DMS53 treated with DMSO at 0.1 percent for 48 hours (cell line): ENCODE measurements around the gene LRFN4.
A peak's percentile ranks its signal among the peaks of the same experiment; 100 is the strongest.
"Not testable (repeated sequence)": the region's sequence is repeated elsewhere in the genome, so short reads cannot be mapped to it uniquely, and the experiment has no call there.

ENCODE experiments used
- DNase-seq: peaks from one replicate; lab custom pipeline; 2025; ENCODE audit not compliant: unreplicated experiment; lab: John Stamatoyannopoulos, UW

The LRFN4 gene

DNA sequence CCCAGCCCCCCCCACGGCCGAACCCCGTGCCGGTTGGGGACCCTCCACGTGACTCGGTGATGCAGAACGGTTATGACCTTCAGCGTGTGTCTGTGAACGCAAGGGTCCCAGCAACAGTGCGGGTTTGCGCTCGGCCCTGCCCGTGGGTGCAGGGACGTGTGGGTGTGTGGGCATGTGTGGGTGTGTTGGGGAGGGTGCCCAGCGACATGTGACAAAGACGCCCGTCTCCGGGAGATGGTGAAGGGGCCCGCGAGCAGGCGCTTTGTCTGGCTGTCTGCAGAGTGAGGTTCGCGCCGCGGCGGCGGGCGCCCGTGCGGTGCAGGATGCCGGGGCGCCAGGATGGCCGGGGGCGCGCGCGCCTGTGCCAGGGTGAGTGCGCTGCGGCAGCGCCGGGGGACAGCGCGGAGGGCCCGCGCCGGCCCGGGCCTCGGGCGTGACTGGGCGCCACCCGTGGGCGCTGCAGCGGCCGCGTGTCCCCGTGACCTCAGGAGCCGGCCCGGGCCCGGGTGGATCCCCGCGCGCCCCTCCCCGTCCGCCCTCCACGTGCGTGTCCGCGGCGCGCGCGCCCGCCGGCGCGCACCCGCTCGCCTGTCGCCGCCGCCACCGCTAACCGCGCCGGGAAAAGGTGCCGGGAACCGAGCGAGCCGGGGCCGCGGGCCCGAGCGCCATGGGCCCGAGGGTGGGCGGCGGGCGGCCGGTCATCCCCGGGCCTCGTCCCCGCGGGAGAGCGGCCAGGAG, at the start of gene LRFN4:
LRFN4 (plus strand) TSS at position 569 of the 738 bp plus-strand sequence. CDS start 681 bp downstream, outside the sequence.
- DNase-seq: peak; percentile 42

DNA sequence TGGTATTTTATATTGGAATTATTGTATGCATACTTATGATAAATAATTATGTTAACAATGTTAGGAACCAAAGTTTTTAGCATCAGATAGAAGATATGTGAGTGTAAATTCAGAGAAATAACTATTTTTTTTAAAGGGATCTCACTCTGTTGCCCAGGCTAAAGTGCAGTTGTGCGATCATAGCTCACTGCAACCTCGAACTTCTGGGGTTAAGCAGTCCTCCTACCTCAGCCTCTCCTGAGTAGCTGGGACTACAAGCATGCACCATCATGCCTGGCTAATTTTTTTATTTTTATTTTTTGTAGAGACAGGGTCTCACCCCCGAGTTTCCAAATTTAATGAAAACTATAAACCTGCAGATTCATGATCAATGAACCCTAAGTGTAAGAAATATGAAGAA, 47.3 kb upstream of the LRFN4 start:
- DNase-seq: no peak

DNA sequence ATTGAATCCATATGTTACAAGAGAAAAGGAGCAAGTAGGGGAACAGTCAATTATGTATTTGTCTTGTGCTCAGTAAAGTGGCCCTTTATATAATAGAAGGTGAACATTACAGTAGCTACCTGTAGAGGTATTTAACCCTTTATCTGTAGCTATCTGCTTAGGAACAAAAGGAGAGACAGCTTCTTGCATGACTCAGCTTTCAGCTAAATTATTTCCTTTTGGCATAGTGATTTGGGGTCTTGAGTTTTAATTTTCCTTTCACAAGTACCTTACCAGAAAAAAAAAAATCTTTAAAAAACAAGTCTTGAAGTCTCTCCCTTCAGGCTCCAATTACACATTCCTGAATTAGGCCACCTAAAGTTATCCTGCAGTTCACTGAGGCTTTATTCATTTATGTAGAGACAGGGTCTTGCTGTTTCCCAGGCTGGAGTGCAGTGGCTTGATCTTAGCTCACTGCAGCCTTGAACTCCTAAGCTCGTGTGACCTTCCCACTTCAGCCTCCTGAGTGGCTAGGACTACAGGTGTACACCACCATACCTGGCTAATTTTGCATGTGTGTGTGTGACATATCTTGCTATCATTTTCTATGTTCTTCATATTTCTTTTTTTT, 46.2 kb upstream of the LRFN4 start:
- DNase-seq: no peak

DNA sequence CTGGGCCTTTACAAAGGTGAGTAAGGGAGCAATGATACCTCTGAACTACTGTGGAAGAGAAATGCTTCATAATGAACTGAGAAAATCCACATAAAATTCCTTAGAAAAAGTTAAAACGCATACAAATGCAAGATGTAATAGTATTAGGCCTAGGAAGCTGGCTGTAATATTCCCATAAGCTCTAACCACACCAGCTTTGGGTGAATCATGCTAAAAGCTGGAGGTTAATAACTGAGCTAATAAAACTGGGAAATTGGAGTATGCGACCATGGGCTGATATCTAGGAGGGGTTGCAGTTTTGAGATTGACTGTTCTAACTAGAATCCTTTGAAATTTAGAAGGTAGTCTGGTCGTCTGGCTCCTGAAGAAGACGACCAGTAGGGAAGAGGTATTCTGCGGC, 42.2 kb upstream of the LRFN4 start:
- DNase-seq: no peak

DNA sequence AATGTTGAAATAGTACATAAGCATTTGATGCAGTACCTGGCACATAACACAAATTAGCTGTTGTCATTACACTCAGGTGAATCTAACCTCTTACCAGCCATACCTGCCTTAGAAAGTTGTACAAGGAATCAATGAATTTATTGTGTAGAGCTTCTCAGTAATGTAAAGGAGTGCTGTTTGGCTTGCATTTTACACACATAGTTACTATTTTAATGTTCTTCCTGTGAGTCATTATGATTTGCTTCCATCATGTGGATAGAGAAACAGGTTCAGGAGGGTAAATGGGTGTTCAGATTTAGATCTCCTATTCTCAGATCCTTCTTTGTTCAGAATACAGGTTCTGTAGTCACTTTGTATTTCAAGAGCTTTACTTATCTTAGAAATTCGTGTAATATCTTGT, 41.2 kb upstream of the LRFN4 start:
- no peak for DNase-seq

DNA sequence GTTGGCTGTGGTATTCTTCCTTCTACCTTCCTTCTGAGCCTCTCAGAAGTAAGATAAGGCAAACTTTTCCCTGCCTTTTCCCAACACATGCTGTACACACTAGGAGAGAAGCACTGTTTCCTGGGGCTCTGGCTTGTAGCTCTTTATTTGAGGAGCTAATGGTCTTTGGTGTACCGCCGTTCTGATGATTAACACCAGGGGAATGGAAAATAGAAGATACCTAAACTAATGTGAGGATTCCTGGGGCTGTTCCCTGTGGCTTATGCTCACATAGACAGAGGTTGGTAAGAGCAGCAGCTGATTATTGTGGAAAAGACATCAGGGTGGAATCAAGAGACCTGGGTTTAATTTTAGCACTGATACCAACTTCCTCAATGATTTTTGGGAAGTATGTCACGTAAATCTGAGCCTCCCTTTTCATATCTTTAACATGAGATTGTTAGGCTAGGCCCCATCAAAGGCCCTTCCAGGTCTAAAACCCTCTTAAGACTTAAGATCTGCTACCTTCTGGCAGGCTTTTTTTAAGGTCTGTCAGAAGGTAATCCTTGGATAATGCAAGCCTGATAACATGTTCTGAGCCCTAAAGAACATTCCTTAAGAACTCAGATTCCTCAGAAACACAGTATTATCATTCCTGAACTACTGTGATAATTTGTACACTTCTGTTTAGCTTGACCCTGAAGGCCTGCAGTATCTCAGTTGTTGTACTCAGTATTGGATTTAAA, 38.5 kb upstream of the LRFN4 start:
- no peak for DNase-seq

DNA sequence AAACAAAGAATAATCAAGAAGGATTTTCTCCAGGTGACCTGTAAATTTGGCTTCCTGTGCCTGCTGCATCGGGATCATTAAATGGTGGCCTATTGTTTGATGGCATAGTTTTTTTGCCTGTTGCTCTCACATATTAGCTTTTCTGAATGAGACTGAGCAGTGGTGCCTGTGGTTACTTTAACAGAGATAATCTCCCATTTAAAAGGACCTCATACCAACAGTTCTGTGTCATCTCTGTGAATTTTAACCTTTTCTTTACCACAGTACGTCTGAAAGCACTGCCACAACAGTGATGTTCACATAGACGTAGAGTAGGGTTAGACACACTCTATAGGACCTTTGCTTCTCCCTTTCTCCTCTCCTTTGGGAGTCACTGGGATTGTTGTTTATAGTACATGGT, 36.5 kb upstream of the LRFN4 start:
- no peak for DNase-seq

DNA sequence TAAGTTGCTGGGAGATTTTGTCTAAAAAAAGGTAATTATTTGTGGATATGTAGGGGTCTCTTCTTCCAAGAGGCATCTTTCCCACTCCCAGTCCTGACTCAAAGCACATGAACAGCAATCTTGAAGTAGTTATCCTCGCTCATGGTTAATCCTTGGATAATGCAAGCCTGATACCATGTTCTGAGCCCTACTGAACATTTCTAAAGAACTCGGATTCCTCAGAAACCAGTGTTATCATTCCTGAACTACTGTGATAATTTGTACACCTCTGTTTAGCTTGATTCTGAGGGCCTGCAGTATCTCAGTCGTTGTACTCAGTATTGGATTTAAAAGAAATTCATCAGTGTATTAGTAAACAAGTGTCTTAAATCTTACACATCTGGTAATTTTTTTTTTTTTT, 36.0 kb upstream of the LRFN4 start:
- no peak for DNase-seq

DNA sequence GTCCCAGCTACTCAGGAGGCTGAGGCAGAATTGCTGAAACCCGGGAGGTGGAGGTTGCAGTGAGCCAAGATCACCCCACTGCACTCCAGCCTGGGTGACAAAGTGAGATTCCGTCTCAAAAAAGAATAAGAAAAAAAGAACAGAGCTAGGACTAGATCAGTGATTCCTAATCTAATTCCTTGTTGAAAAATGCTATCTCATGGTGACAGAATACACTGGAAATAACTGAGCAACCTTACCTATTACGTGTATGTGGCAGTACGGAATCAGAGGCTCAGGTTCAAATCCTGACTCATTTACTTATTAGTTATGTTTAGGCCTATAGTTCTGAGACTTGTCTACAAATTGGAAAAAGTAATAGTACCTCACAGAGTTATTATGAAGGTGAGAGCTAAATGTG, 33.2 kb upstream of the LRFN4 start:
- DNase-seq: no peak

DNA sequence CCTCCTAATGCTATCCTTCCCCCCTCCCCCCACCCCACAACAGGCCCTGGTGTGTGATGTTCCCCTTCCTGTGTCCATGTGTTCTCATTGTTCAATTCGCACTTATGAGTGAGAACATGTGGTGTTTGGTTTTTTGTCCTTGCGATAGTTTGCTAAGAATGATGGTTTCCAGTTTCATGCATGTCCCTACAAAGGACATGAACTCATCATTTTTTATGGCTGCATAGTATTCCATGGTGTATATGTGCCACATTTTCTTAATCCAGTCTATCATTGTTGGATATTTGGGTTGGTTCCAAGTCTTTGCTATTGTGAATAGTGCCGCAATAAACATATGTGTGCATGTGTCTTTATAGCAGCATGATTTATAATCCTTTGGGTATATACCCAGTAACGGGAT, 32.3 kb upstream of the LRFN4 start:
- DNase-seq: not testable (repeated sequence)

DNA sequence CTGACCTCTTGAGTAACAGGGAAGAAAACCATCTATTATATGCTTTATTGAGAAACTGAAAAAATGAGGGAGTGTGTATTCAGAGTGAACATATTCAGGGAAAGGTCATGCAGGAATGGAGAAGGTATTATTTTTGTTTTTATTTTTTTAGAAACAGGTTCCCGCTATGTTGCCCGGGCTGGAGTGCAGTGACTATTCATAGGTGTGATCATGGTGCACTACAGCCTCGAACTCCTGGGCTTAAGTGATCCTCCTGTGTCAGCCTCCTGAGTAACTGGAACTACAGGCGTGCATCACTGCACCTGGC, 22.4 kb upstream of the LRFN4 start:
- DNase-seq: no peak

DNA sequence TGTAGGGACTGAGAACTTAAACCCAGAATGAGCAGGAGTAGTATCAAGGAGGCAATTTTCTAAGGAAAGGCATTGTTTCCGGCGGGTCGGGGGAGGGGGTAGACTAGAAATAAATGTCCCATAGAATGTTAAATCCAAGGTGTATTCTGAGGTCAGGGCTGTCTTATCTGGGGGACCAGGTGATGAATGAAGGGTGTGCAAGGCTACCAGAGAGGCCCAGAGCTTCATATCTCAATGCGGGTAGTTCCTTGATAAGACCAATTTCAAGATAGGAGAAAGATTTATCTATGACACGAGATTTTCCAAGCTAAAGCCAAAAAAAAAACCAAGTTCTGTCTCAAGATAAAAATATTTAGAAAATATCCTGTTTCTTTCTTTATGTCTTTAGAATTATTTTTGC, 21.9 kb upstream of the LRFN4 start:
- no peak for DNase-seq

DNA sequence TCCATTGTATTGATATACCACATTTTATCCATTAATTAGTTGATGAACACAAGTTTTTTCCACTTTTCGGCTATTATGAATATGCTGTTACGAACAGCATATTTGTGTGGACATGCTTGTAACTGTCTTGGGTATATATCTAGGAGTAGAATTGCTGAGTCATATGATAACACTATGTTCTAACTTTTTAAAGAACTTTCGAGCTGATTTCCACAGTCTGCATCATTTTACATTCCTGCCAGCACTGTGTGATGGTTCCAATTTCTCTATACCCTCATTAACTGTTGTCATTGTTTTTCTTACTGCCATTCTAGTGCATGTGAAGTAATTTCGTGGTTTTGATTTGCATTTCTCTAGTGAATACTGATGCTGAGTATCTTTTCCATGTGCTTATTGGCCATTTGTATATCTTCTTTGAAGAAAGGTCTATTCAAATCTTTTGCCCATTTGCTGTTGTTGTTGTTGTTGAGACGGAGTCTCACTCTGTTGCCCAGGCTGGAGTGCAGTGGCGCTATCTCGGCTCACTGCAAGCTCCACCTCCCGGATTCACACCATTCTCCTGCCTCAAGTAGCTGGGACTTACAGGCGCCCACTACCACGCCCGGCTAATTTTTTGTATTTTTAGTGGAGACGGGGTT, 21.0 kb upstream of the LRFN4 start:
- no peak for DNase-seq

DNA sequence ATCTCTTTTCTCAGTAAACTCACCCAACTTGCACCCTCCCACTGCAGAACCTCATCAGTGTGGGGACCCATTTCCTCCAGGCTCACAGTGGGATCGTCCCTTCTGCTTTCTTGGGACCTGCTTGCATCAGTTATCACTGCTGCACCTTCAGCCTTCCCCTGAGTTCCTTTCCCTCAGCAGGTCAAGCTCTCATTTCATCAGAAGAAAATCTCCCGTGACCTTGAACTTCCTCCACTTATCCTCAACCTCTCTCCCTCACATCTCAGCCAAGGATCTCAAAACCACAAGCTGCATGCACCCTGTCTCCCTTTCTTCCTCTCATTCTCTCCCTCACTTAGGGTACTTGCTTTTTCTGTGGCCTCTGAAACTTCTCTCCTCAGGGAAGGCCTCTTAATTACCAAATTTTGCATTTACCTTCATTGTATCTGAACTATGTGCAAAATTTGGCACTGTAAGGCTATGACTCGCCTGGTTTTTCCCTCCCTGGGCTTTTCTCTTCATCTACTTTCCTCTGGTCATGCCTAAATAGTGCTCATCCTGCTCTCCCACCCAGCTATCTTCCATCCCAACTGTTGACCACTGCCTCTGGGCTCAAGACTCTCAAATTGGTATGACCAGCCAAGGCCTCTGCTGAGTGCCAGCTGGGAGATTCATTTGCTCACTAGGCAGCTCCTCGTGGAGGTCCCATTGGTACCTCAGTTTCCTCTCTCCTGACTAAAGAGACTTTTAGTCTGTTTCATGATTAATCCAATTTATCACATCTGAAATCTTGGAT, 16.4 kb upstream of the LRFN4 start:
- DNase-seq: no peak

DNA sequence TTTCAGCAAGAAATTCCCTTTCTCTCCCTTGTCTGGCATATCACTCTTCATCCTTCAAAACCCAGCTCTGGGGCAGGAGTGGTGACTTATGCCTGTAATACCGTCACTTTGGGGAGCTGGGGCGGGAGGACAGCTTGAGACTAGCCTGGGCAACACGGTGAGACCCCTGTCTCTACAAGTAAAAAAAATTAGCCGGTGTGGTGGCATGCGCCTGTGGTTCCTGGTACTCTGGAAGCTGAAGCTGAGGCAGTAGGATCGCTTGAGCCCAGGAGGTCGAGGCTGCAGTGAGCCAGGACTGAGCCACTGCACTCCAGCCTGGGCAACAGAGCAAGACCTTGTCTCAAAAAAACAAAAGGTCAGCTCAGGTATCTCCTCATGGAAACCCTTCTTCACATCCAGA, 15.0 kb upstream of the LRFN4 start:
- no peak for DNase-seq

DNA sequence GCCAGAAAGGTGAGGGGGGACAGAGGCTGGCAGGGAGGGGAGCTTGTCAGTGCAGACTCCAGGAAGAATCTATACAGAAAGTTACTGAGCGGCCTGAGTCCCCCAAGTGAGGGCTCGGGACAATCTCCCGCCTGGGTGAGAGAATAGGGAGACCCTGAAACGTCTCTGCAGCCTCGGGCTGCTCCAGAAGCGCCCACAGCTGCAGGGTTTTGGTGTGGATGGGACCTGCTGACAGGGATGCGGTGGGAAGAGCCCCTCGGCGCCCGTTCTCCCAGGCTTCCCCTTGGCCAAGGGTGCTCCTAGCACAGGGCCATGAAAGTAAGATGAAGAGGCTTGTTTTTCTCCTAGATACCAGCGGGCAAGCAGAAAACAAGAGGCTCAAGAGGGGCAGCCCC, 14.4 kb upstream of the LRFN4 start:
- DNase-seq: no peak

DNA sequence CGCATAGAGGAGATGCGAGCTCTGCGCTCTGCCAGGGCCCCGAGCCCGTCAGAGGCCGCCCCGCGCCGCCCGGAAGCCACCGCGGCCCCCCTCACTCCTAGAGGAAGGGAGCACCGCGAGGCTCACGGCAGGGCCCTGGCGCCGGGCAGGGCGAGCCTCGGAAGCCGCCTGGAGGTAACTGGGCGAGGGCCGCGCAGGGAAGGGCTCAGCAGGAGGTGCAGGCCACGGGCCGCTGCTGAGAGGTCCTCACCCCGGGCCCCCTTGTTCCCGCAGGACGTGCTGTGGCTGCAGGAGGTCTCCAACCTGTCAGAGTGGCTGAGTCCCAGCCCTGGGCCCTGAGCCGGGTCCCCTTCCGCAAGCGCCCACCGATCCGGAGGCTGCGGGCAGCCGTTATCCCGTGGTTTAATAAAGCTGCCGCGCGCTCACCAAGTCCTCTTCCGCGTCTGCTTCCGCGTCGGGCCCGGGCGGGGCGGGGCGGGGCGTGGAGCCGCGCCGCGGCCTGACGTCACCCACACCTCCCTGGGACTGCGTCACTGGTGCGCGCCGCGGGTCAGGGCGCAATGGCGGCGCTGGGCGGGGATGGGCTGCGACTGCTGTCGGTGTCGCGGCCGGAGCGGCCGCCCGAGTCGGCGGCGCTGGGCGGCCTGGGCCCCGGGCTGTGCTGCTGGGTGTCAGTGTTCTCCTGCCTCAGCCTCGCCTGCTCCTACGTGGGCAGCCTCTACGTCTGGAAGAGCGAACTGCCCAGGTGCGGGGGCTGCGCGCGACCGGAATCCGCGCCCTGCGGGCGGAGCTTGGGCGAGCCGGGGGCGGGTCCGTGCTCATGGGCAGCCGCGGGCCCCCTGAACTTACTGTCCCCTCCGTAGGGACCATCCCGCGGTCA, 13.7 kb upstream of the LRFN4 start, which contains the start of gene RCE1:
RCE1 (plus strand) TSS at position 546 of the 880 bp plus-strand sequence; CDS start at position 561, 15 bp downstream.
- peak; percentile 88 for DNase-seq

DNA sequence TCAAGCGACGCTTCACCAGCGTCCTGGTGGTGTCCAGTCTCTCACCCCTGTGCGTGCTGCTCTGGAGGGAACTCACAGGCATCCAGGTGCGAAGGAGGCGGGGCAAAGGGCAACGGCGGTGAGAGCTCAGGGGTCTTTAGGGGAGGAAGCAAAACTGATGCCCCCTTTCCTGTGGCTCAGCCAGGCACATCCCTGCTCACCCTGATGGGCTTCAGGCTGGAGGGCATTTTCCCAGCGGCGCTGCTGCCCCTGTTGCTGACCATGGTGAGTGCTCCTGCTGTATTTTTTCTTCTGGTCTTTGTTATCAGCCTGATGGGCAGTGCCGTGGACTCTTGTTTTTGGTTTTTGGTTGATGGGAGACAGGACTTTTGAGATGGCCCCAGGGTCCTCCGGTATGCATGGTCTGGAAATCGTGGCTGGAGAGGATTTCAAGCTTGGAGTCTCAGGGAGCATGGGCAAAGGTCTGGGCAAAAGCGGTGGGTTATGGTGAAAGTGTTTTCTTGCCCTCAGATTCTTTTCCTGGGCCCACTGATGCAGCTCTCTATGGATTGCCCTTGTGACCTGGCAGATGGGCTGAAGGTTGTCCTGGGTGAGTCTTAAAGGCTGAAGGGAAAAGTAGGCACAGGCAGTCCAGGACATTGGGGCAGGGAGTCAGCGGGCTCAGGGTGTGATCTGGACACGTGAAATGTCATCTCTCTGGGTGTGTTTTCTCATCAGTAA, 12.9 kb upstream of the LRFN4 start:
- DNase-seq: no peak

DNA sequence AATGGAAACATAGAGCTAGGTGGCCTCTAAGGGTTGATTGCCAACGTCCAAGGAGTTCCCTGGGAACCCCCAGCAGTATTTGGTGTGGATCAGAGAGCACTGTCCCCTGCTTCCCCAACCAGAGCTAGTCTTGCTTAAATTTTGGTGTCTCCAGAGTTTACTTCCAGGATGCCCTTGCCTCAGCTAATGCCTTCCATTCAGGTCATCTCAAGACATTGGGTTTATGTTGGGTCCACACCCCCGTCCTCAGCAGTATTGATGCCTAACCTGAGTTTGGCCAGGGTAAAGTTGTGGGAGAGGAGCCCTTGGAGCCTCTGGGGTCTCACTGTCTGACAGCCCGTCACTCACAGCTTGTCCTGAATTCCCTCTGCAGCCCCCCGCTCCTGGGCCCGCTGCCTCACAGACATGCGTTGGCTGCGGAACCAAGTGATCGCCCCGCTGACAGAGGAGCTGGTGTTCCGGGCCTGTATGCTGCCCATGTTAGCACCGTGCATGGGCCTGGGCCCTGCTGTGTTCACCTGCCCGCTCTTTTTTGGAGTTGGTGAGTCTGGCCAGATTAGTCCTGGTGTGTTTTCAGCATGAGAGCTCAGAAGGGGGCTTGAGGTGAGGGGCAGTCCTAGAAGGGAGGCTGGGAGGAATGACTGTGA, 12.2 kb upstream of the LRFN4 start:
- DNase-seq: no peak
